SIG-M5 treated with dmso at 0.1 percent for 504 hours (cell line): ENCODE measurements around the gene C10orf71.

Source experiments
- DNase-seq: peaks from one replicate; lab custom pipeline; 2025; ENCODE audit not compliant: unreplicated experiment; lab: John Stamatoyannopoulos, UW

The C10orf71 gene

GRCh38 chr10:49298983-49299815, at the start of gene C10orf71:
Gene C10orf71 (plus strand): TSS chr10:49299170. CDS start chr10:49322546, 23,376 bp downstream.
- DNase-seq, result no peak

GRCh38 chr10:49252313-49253034, 46.5 kb upstream of the C10orf71 start:
- no peak for DNase-seq

GRCh38 chr10:49253340-49253906, 45.5 kb upstream of the C10orf71 start:
- DNase-seq, result no peak

- DNase-seq, result no peak
These were observed 44.8 kb upstream of the C10orf71 start for GRCh38 chr10:49254150-49254549.

- DNase-seq, result no peak
These were observed 44.2 kb upstream of the C10orf71 start for GRCh38 chr10:49254556-49255318.

- no peak for DNase-seq
These were observed 43.1 kb upstream of the C10orf71 start for GRCh38 chr10:49255883-49256282.

- DNase-seq, result peak; percentile 64
These were observed 41.8 kb upstream of the C10orf71 start for GRCh38 chr10:49257154-49257553.

GRCh38 chr10:49257626-49258349, 41.2 kb upstream of the C10orf71 start:
- no peak for DNase-seq

- no peak for DNase-seq
These were observed 40.7 kb upstream of the C10orf71 start for GRCh38 chr10:49258350-49258683.

GRCh38 chr10:49260644-49261296, 38.2 kb upstream of the C10orf71 start:
- no peak for DNase-seq

GRCh38 chr10:49263591-49263990, 35.4 kb upstream of the C10orf71 start:
- DNase-seq, result no peak

GRCh38 chr10:49264177-49264677, 34.7 kb upstream of the C10orf71 start:
- no peak for DNase-seq

- DNase-seq, result no peak
These were observed 33.1 kb upstream of the C10orf71 start for GRCh38 chr10:49265885-49266284.

- DNase-seq, result no peak
These were observed 30.8 kb upstream of the C10orf71 start for GRCh38 chr10:49268185-49268584.

- DNase-seq, result no peak
These were observed 29.4 kb upstream of the C10orf71 start for GRCh38 chr10:49269523-49269922.

- DNase-seq, result no peak
These were observed 28.4 kb upstream of the C10orf71 start for GRCh38 chr10:49270565-49270964.

GRCh38 chr10:49271346-49271745, 27.6 kb upstream of the C10orf71 start:
- DNase-seq, result no peak

GRCh38 chr10:49272251-49273081, 26.5 kb upstream of the C10orf71 start:
- no peak for DNase-seq

- no peak for DNase-seq
These were observed 25.9 kb upstream of the C10orf71 start for GRCh38 chr10:49273082-49273465.
